ENCODE data around the gene CFP. TPM values are rescaled to one million over a fixed set of nuclear protein-coding genes. Genes with fewer than 3 reads are reported as not detected.

CFP gene
- total and polyA plus RNA-seq, 2 donors (not counting 1 experiment from before 2014, with no cell fraction given), result 0.59 to 3.8 TPM

GRCh38 chrX:47648376-47648775 is 18.6 kb upstream of the CFP start:
- Histone ChIP-seq H3K36me3 (replicated peaks in 1 of 2; ENCODE audit: control extremely low read depth in 1 of 2, control insufficient read depth in 1 of 2, extremely low read depth in 1 of 2, insufficient read depth in 2 of 2, low read length in 1 of 2) (peaks cover 0 to 4% of the 10 kb centered on the region in 2 experiments), H2AFZ (ENCODE audit: insufficient read depth, low read depth, low read length, poor library complexity, severe bottlenecking) (no peak overlapping the region), H4K20me1 (ENCODE audit: control insufficient read depth, insufficient read depth, low read length, poor library complexity, severe bottlenecking) (no peaks in the 10 kb centered on the region), H3K9ac (ENCODE audit: low read length) (no peak overlapping the region), H3K79me2 (ENCODE audit: control insufficient read depth, insufficient read depth, low read length) (peaks cover 23% of the 10 kb centered on the region), H3K4me2 (replicated peaks; ENCODE audit: low read depth, low read length, poor library complexity, severe bottlenecking) (no peak overlapping the region), H3K27ac (ENCODE audit: low read length in 2 of 2) (no peak overlapping the region), H3K27me3 (replicated peaks in 1 of 4; ENCODE audit: control extremely low read depth in 1 of 4, control insufficient read depth in 3 of 4, insufficient read depth in 4 of 4, low read length in 3 of 4) (no peaks in the 10 kb centered on the region), H3K9me3 (ENCODE audit: control extremely low read depth in 1 of 3, control insufficient read depth in 2 of 3, insufficient read depth in 1 of 3, low read length in 2 of 3) (no peaks in the 10 kb centered on the region), H3K4me1 (ENCODE audit: control insufficient read depth in 2 of 2, insufficient read depth in 2 of 2, low read length in 2 of 2) (peaks cover 11 to 26% of the 10 kb centered on the region in 2 donors), H3K4me3 (ENCODE audit: control extremely low read depth in 1 of 5, extremely low read depth in 1 of 5, insufficient read depth in 1 of 5, low read depth in 2 of 5, low read length in 4 of 5) (no peak overlapping the region)
- H3K27ac Mint-ChIP-seq, result no peak overlapping the region
- CTCF ChIA-PET, result no interaction called here
- no peak for DNase-seq
- POLR2A ChIA-PET, result no interaction called here
- TF ChIP-seq EZH2 (IDR thresholded peaks at IDR 0.05; ENCODE audit: borderline replicate concordance, insufficient read depth, low read depth, low read length, poor library complexity, severe bottlenecking) (no peak), CTCF (IDR thresholded peaks at IDR 0.05) (no peak)
- peaks cover 30% of the 10 kb centered on the region for H3K4me1 Mint-ChIP-seq
- intact Hi-C loops (cut with micrococcal nuclease), result no loop called here
- WGBS (ENCODE audit: insufficient coverage), result no CpG with 5 or more reads among the region's 2 CpGs
- no peak for ATAC-seq (ENCODE audit: low read depth)
- no peaks in the 10 kb centered on the region for H3K9me3 Mint-ChIP-seq (ENCODE audit: insufficient read depth)
- H3K27me3 Mint-ChIP-seq, result no peaks in the 10 kb centered on the region
- H3K4me3 Mint-ChIP-seq, result peak overlapping the region; percentile 93

- 93% methylated on average over 3 of the region's 6 CpGs for WGBS (ENCODE audit: insufficient coverage)
- TF ChIP-seq EZH2 (IDR thresholded peaks at IDR 0.05; ENCODE audit: borderline replicate concordance, insufficient read depth, low read depth, low read length, poor library complexity, severe bottlenecking) (no peak), CTCF (IDR thresholded peaks at IDR 0.05) (no peak)
- H3K4me1 Mint-ChIP-seq, result peaks cover 30% of the 10 kb centered on the region
Measured at GRCh38 chrX:47646636-47647035, 16.9 kb upstream of the CFP start.

More at GRCh38 chrX:47646636-47647035, 16.9 kb upstream of the CFP start:
- ChIA-PET POLR2A (no interaction called here), CTCF (no interaction called here)
- intact Hi-C loops (cut with micrococcal nuclease), result no loop called here
- no peaks in the 10 kb centered on the region for H3K9me3 ChIP-seq (ENCODE audit: control extremely low read depth in 1 of 3, control insufficient read depth in 2 of 3, insufficient read depth in 1 of 3, low read length in 2 of 3)
- H3K9ac ChIP-seq (ENCODE audit: low read length), result no peak overlapping the region
- no peaks in the 10 kb centered on the region for H4K20me1 ChIP-seq (ENCODE audit: control insufficient read depth, insufficient read depth, low read length, poor library complexity, severe bottlenecking)
- Mint-ChIP-seq H3K27ac (no peak overlapping the region), H3K27me3 (no peaks in the 10 kb centered on the region), H3K4me3 (no peak overlapping the region), H3K9me3 (ENCODE audit: insufficient read depth) (no peaks in the 10 kb centered on the region)
- H3K79me2 ChIP-seq (ENCODE audit: control insufficient read depth, insufficient read depth, low read length), result peaks cover 23% of the 10 kb centered on the region
- no peak overlapping the region for H2AFZ ChIP-seq (ENCODE audit: insufficient read depth, low read depth, low read length, poor library complexity, severe bottlenecking)
- no peak for ATAC-seq (ENCODE audit: low read depth)
- peaks cover 0 to 2% of the 10 kb centered on the region in 2 experiments for H3K36me3 ChIP-seq (replicated peaks in 1 of 2; ENCODE audit: control extremely low read depth in 1 of 2, control insufficient read depth in 1 of 2, extremely low read depth in 1 of 2, insufficient read depth in 2 of 2, low read length in 1 of 2)
- no peak overlapping the region for H3K4me3 ChIP-seq (ENCODE audit: control extremely low read depth in 1 of 5, extremely low read depth in 1 of 5, insufficient read depth in 1 of 5, low read depth in 2 of 5, low read length in 4 of 5)
- no peak overlapping the region for H3K4me2 ChIP-seq (replicated peaks; ENCODE audit: low read depth, low read length, poor library complexity, severe bottlenecking)
- H3K27ac ChIP-seq (ENCODE audit: low read length in 2 of 2), result no peak overlapping the region
- H3K4me1 ChIP-seq (ENCODE audit: control insufficient read depth in 2 of 2, insufficient read depth in 2 of 2, low read length in 2 of 2), result peaks cover 11 to 23% of the 10 kb centered on the region in 2 donors
- no peak for DNase-seq
- no peaks in the 10 kb centered on the region for H3K27me3 ChIP-seq (replicated peaks in 1 of 4; ENCODE audit: control extremely low read depth in 1 of 4, control insufficient read depth in 3 of 4, insufficient read depth in 4 of 4, low read length in 3 of 4)

Data from B cell (primary cell).